Umbilical cord (tissue), 2 donors: ENCODE measurements around the gene KRT7. TPM values are rescaled to one million over a fixed set of nuclear protein-coding genes. Genes with fewer than 3 reads are reported as not detected.

Source experiments
- DNase-seq: peaks from one replicate; pipeline ENCODE4 v3.0.0-alpha.2; 2015; ENCODE audit warnings: low spot score
- total RNA-seq: library from RNA; depleted of rRNA; stranded (reverse); fragments of >200 nt; gene quantifications from one replicate; pipeline ENCODE4 v1.2.3, GENCODE V29; 2014; ENCODE audit warnings: low replicate concordance; ENCODE audit not compliant: insufficient read depth

KRT7 gene
- total RNA-seq, 1 donor from 2014 or later = 7.7 TPM

- DNase-seq = no peak
Measured at GRCh38 chr12:52296572-52297215, 63.7 kb downstream of the KRT7 start.

Other genes with a start within 250 kb of the KRT7 start
- 2.6 TPM for gene TAMALIN, start 226.3 kb upstream of the KRT7 start, total RNA-seq
- 26.5 TPM for gene NR4A1, start 181.8 kb upstream of the KRT7 start, total RNA-seq
- gene ATG101, start 163.3 kb upstream of the KRT7 start, total RNA-seq = 22.6 TPM
- gene SMIM41, start 153.5 kb upstream of the KRT7 start, total RNA-seq = not detected
- gene KRT80, start 41.2 kb upstream of the KRT7 start, total RNA-seq = not detected
- not detected for gene KRT86, start 41.4 kb downstream of the KRT7 start, total RNA-seq
- 2.9 TPM for gene KRT81, start 58.3 kb downstream of the KRT7 start, total RNA-seq
- not detected for gene KRT83, start 88.2 kb downstream of the KRT7 start, total RNA-seq
- not detected for gene KRT85, start 134.2 kb downstream of the KRT7 start, total RNA-seq
- gene KRT84, start 152.4 kb downstream of the KRT7 start, total RNA-seq = 2.2 TPM
- gene KRT82, start 173.1 kb downstream of the KRT7 start, total RNA-seq = 1.7 TPM
- not detected for gene KRT75, start 201.1 kb downstream of the KRT7 start, total RNA-seq
- 8.2 TPM for gene KRT6B, start 218.9 kb downstream of the KRT7 start, total RNA-seq
- 2.6 TPM for gene KRT6C, start 240.6 kb downstream of the KRT7 start, total RNA-seq